HepG2 (cell line): ENCODE measurements around the gene ADPGK. TPM values are rescaled to one million over a fixed set of nuclear protein-coding genes. Genes with fewer than 3 reads are reported as not detected.

Experiments used
- ATF6 ChIP-seq: sonication (generic); formaldehyde crosslinking; conservative IDR thresholded peaks from 2 replicates; pipeline ENCODE4 v1.4.0; 2020; ENCODE audit warnings: missing genetic modification reagents
- CCAR2 ChIP-seq: fragments of 200-400 bp; formaldehyde crosslinking; optimal IDR thresholded peaks from 2 replicates; pipeline ENCODE3; 2018; ENCODE audit warnings: low read depth, mild to moderate bottlenecking, low read length, moderate library complexity
- E2F5 ChIP-seq: sonication (generic); formaldehyde crosslinking; conservative IDR thresholded peaks from 2 replicates; pipeline ENCODE4 v1.4.0; 2020; ENCODE audit warnings: missing genetic modification reagents
- FOXK1 ChIP-seq: sonication (generic); formaldehyde crosslinking; IDR thresholded peaks from 2 replicates; pipeline ENCODE4 v1.4.0; 2020; ENCODE audit warnings: low read depth, missing genetic modification reagents, borderline replicate concordance
- GABPB1 ChIP-seq: IDR thresholded peaks from 2 replicates; pipeline ENCODE4 v1.6.1; 2016; ENCODE audit warnings: mild to moderate bottlenecking, missing genetic modification reagents, moderate library complexity, missing compliant biosample characterization
- GATAD2A ChIP-seq: IDR thresholded peaks from 2 replicates; pipeline ENCODE4 v1.6.1; 2016
- HIC2 ChIP-seq: sonication (generic); formaldehyde crosslinking; IDR thresholded peaks from 2 replicates; pipeline ENCODE4 v1.9.0; 2022; ENCODE audit warnings: low read depth, missing genetic modification reagents
- HOXA3 ChIP-seq: sonication (generic); formaldehyde crosslinking; IDR thresholded peaks from 2 replicates; pipeline ENCODE4 v1.5.0; 2020; ENCODE audit warnings: missing genetic modification reagents
- KLF12 ChIP-seq: sonication (generic); formaldehyde crosslinking; IDR thresholded peaks from 2 replicates; pipeline ENCODE4 v1.4.0; 2020; ENCODE audit warnings: missing genetic modification reagents, borderline replicate concordance
- MZF1 ChIP-seq: sonication (generic); formaldehyde crosslinking; IDR thresholded peaks from 2 replicates; pipeline ENCODE4 v1.8.1; 2023; ENCODE audit warnings: mild to moderate bottlenecking, missing genetic modification reagents, borderline replicate concordance
- NCOA2 ChIP-seq: sonication (generic); formaldehyde crosslinking; IDR thresholded peaks from 2 replicates; pipeline ENCODE4 v1.8.0; 2022; ENCODE audit warnings: inconsistent platforms
- RFX1 ChIP-seq: fragments of 450-650 bp; IDR thresholded peaks from 2 replicates; pipeline ENCODE4 v1.6.1; 2017
- RFX3 ChIP-seq: IDR thresholded peaks from 2 replicates; pipeline ENCODE4 v1.6.1; 2016; ENCODE audit warnings: missing biosample characterization, missing genetic modification reagents
- RXRB ChIP-seq: IDR thresholded peaks from 2 replicates; pipeline ENCODE4 v1.6.1; 2016; ENCODE audit warnings: borderline replicate concordance, missing genetic modification reagents, missing compliant biosample characterization
- SAP130 ChIP-seq: IDR thresholded peaks from 2 replicates; pipeline ENCODE4 v1.6.1; 2016; ENCODE audit warnings: low read depth
- SETDB1 ChIP-seq: sonication (generic); formaldehyde crosslinking; IDR thresholded peaks from 2 replicates; pipeline ENCODE4 v1.5.1; 2020; ENCODE audit warnings: missing genetic modification reagents, mild to moderate bottlenecking, borderline replicate concordance
- STAT5B ChIP-seq: sonication (generic); formaldehyde crosslinking; IDR thresholded peaks from 2 replicates; pipeline ENCODE4 v1.4.0; 2020; ENCODE audit warnings: missing genetic modification reagents
- ZFP41 ChIP-seq: sonication (generic); formaldehyde crosslinking; IDR thresholded peaks from 2 replicates; pipeline ENCODE4 v1.4.0; 2020; ENCODE audit warnings: mild to moderate bottlenecking, missing genetic modification reagents, borderline replicate concordance
- ZFYVE20 ChIP-seq: sonication (generic); formaldehyde crosslinking; IDR thresholded peaks from 2 replicates; pipeline ENCODE4 v1.8.0; 2023; ENCODE audit warnings: low read depth, mild to moderate bottlenecking, moderate library complexity, missing genetic modification reagents, borderline replicate concordance
- ZNF280B ChIP-seq: sonication (generic); formaldehyde crosslinking; IDR thresholded peaks from 2 replicates; pipeline ENCODE4 v1.5.0; 2020; ENCODE audit warnings: missing genetic modification reagents, mild to moderate bottlenecking, borderline replicate concordance
- ZNF629 ChIP-seq: sonication (generic); formaldehyde crosslinking; conservative IDR thresholded peaks from 2 replicates; pipeline ENCODE4 v1.5.0; 2020; ENCODE audit warnings: missing genetic modification reagents
- ZNF678 ChIP-seq: sonication (generic); formaldehyde crosslinking; IDR thresholded peaks from 2 replicates; pipeline ENCODE4 v1.4.0; 2020; ENCODE audit warnings: mild to moderate bottlenecking, missing genetic modification reagents
- ZSCAN20 ChIP-seq: sonication (generic); formaldehyde crosslinking; IDR thresholded peaks from 2 replicates; pipeline ENCODE4 v1.4.0; 2020; ENCODE audit warnings: missing genetic modification reagents, mild to moderate bottlenecking, borderline replicate concordance
- polyA plus RNA-seq, 8 experiments: library from polyadenylated mRNA; depleted of rRNA in 3 of 8; stranded (reverse) in 7 of 8; unstranded in 1 of 8; fragments of >200 nt; fragmentation: Illumina TruSeq in 4 of 8; extraction: Trizol in 4 of 8; gene quantifications; 2 replicates each; pipeline versions ENCODE4 v1.2.1 to v1.2.3, GENCODE V29; 2011 to 2016; ENCODE audit warnings: low read depth in 4 of 8, missing spikeins in 1 of 8, mixed read lengths in 1 of 8; ENCODE audit not compliant: insufficient read depth in 1 of 8
- total RNA-seq, 5 experiments: library from RNA; depleted of rRNA; stranded (reverse); fragments of >200 nt; fragmentation: Illumina TruSeq; extraction: Trizol; gene quantifications; 2 replicates each; pipeline ENCODE4 v1.2.3, GENCODE V29; 2016; ENCODE audit warnings: low read depth in 1 of 5

Gene ADPGK
- total and polyA plus RNA-seq, 2 of the 13 experiments (the other 11 are each of a cell fraction or from before 2014, with no cell fraction given) = 61.6 to 67.5 TPM

- TF ChIP-seq ZFYVE20 (CRISPR knock-in tag) (0 out of 2 replicates have a peak, but pooled peaks have one; percentile 14), ZNF280B (CRISPR knock-in tag) (no peak; the same call in none of the 2 replicates), FOXK1 (CRISPR knock-in tag) (peak; percentile 96), ZSCAN20 (CRISPR knock-in tag) (0 out of 2 replicates have a peak, but pooled peaks have one; percentile 40), CCAR2 (no peak), RFX3 (CRISPR knock-in tag) (peak; percentile 37; the same call in 1 of the 2 replicates), ZFP41 (CRISPR knock-in tag) (no peak), KLF12 (CRISPR knock-in tag) (peak; percentile 57), HIC2 (CRISPR knock-in tag) (peak; percentile 92; the same call in 1 of the 2 replicates), HOXA3 (CRISPR knock-in tag) (peak; percentile 98), SETDB1 (no peak), E2F5 (CRISPR knock-in tag) (peak; percentile 83), ATF6 (CRISPR knock-in tag) (no peak), SAP130 (CRISPR knock-in tag) (peak; percentile 99), ZNF678 (CRISPR knock-in tag) (peak; percentile 16; the same call in 1 of the 2 replicates), STAT5B (peak; percentile 64; the same call in 1 of the 2 replicates), NCOA2 (CRISPR knock-in tag) (peak; percentile 36; the same call in 1 of the 2 replicates), ZNF629 (no peak), RFX1 (no peak), RXRB (CRISPR knock-in tag) (peak; percentile 83), MZF1 (CRISPR knock-in tag) (no peak), GATAD2A (CRISPR knock-in tag) (peak; percentile 43; the same call in 1 of the 2 replicates), GABPB1 (CRISPR knock-in tag) (peak; percentile 94)
Observed at GRCh38 chr15:72783640-72784455, at the start of gene ADPGK (continued).
